Activated CD8-positive, alpha-beta memory T cell treated with anti-CD3 and anti-CD28 coated beads for 48 hours (primary cell): ENCODE results near the gene LILRA6.
"Not testable (repeated sequence)": the region's sequence is repeated elsewhere in the genome, so short reads cannot be mapped to it uniquely, and the experiment has no call there.

Experiments used
- DNase-seq, 3 experiments: peaks; one replicate each; pipeline ENCODE4 v3.0.0-alpha.2; 2020; ENCODE audit warnings: low read depth in 2 of 3, low spot score in 2 of 3

The LILRA6 gene

DNA sequence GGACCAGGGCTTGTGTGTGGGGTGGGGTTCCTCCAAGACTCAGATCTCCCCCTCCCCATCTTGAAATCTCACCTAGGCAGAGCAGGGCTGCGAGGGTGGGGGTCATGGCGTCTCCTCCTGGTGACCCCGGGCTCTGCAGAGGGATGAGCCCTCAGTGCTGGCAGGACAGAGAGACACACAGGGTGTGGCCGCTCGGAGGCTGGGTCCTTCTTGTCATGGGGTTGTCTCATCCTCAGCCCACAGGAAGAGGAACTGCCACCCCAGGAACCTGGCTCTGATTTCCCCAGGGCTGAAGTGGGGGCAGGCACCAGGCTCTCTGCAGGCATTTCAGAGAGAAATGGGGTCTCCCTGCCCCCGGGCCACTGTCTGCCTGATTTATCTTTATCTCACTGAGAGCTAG is at the start of gene LILRA6:
Gene LILRA6 (minus strand): TSS at position 145 of the 400 bp plus-strand sequence.
- not testable (repeated sequence) for DNase-seq

DNA sequence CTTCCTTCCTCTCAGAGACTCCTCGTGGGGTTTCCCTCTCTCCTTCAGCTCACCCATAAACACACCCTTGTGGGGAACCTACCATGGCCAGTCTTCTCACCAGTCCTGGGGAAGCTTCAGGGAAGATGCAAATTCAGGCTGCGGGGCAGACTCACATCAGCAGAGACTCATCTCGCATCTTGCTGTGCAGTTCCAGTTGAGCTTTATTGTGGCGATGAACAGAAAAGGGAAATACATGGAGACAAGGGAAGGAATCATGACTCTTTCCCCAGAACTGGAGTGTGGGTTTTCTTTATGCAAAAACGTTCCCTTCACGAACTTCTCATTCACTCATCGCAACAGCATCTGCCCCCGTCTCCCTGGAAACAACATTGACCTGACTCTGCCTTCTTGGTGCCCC is 46.6 kb upstream of the LILRA6 start:
- DNase-seq, result not testable (repeated sequence)

DNA sequence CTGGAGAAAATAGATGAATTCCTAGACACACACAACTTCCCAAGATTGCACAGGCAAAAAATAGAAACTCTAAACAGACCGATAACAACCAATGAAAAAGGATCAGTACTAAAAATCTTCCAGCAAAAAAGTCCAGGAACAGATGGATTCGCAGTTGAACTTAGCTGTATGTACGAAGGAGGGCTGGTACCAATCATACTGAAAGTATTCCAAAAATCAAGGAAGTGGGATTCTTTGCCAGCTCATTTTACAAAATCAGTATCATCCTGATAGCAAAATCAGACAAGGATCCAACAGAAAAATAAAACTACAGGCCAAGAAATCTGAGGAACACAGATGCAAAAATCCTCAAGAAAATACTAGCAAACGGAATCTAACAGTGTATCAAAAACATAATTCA is 44.9 kb upstream of the LILRA6 start:
- no peak for DNase-seq

DNA sequence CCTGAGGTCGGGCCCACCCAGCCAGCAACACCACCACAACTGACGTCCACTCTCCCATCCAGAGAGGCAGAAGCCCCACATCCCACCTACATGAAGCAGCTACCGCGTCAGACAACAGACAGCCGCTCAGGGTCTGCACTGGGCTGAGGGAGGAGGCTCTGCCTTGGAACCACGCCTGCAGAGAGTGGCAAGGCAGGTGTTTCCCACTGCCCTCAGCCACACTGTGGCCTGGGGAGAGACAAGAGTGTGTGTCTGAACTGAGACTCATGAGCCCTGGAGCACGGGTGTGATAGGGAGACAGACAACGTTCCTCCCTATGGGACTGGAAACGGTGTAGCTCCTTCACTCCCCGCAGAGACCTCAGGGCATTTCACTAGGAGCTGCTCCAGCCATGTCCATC is 43.7 kb upstream of the LILRA6 start:
- DNase-seq, result not testable (repeated sequence)

DNA sequence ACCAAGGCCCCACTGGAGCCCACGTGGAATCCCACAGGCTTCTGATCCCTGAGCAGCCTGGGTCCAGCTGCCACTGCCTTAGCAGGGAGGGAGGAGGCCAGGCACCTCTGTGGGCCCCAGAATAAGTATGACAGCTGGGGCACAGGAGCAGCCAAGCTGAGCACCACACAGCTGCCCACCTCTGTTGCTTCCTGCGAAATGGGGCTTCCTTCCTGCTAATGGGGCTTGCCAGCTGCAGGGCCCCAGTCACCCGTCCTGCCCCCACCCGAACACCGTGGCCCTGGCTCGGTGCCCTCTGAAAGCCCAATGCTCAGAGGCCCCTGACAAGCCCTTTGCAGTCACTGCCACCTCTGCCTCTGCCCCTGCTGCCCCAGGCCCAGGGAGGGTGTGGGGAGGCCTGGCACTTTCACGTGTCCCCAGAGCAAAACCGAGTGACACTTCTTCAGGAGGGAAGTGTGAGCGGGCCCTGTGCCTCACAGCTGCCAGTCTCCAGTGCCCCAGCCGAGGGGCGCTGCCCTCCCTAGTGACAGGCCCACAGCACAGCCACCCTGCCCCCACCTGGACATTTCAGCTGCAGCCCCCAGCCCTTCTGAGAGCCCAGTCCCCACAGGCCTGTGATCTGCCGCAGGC is 43.0 kb upstream of the LILRA6 start:
- DNase-seq, result not testable (repeated sequence)

DNA sequence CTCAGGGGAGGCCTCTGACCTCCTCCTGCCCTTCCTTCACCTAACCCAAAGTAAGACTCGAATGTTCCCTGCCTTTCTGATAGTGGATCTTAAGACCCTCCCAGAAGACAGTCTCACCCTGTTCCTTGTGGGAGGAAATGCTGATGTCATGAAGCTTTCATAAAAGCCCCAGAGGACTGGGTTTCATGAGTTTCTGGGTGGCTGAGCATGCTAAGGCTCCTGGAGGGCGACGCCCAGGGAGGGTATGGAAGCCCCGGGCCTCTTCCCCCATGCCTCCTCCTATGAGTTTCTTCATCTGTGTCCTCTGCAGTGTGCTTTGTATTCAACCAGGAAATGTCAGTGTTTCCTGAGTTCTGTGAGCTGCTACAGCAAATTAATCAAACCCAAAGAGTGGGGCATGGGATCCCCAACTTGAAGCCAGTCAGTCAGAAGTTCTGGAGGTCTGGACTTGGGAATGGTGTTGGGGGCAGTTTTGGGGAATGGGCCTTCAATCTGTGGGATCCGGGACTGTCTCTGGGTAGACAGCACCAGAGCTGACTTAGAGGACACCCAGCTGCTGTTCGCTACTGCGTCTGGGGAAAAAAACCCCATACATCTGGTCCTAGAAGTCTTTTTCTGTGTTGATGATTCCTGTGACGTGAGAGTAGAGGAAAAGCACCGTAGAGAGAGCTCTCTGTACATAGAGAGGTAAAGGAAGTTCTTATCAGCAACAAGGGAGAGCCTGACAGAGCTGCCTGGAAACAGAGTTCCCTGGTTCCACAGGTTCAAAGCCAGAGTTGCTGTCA is 40.3 kb upstream of the LILRA6 start:
- no peak for DNase-seq

DNA sequence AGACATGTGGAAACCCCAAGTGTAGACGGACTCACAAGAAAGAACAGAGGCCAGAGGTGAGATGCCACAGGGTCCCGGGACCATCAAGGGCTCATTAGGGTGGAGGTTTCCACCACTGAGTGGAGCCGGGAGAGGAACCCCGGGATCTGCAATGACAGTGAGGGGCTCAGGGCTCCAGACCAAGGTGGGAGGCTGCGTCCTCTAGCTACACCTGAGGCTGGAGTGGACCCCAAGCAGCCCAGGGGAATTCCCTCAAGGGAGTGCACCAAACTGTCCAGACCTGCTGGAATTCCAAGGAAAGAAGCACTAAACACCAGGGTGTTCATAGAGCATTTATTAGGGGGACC is 39.1 kb upstream of the LILRA6 start:
- not testable (repeated sequence) for DNase-seq

DNA sequence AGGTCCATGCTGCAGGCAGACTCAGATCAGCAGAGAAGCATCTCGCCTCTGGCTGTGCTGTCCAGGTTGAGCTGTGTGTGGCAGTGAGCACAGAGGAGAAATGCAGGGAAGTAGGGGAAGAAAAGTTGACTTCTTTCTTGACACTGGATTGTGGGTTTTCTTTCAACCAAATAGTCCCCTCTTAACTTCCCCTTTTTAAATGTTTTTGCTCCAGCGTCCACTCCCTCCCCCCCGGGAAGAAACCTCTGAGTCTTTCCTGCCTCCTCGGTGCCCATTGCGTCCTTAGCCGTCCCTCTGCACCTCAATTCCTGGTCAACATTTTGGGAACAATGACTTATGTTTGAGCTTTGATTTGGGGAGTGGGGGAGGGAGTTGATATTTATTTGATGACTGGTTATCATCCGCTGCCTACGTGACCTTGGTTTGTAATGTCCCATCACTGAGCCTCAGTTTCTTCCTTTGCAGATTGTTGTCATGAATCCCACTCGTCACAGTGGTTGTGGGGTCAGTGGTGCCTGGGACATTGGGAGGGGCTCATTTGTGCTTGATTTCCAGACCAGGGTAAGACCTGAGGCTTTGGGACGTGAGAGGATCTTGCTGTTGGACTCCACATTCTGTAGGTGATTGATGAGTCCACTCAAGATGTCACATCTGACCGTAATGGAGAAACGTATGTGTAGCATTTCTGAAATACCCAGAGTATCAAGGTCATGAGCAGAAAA is 38.6 kb upstream of the LILRA6 start, which contains the start of gene LILRB2:
Gene LILRB2 (minus strand): TSS at position 104 of the 722 bp plus-strand sequence. CDS start 614 bp downstream, outside the sequence.
- no peak for DNase-seq

DNA sequence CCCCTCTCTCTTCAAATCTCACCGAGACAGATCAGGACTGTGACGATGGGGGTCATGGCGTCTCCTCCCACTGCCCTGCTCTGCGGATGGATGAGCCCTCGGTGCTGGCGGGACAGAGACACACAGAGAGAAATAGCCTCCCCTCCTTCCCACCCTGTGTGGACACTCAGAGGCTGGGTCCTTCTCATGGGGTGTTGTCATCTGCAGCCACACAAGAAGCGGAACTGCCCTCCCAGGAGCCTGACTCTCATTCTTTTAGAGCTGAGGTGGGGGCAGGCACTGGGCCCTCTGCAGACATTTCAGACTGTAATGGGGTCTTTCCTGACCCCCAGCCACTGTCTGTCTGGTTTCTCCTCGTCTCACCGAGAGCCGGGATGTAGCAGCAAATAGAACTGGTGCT is 37.9 kb upstream of the LILRA6 start:
- DNase-seq, result not testable (repeated sequence)

DNA sequence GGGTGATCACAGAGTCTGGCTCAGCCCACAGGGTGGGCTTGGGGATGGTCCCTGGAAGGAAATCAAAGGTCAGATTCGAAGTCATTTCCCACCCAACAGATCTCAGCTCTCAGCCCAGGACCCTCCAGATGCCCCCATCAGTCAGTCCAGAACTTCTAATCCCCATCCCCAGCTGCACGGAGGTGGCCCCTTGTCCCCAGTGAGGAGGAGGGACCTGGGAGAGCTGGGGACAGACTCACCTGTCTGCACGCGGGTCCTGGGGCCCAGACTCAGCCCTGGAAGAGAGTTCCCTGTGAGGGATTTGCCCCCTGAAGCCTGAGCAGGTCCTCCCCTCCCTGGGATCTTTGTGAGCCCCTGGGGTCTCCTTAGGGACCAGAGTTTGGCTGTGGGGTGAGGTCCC is 37.4 kb upstream of the LILRA6 start:
- DNase-seq, result not testable (repeated sequence)

DNA sequence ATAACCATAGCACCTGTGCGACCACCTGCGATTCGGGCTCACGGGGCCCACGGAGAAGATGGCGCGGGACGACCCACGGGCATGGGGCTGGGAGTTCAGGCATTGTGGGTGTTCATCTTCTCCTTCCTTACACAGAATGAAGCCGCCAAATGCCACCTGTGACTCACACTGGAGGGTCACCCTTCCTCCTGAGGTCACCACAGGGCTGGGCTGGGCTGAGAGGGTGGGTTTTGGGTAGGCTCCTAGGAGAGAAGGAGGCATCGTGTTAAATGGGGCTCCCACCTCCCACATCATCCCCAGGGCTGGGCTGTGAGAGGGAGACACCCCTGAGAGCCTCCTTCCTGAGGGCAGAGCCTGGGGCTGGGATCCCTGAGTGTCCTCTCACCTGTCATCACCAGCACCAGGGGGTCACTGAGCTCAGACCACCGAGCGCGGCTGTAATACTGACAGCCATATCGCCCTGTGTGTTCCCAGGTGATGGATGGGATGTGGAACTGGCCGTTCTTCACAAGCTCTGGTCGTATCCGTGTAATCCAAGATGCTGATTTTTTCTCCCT is 36.9 kb upstream of the LILRA6 start:
- DNase-seq, result no peak

DNA sequence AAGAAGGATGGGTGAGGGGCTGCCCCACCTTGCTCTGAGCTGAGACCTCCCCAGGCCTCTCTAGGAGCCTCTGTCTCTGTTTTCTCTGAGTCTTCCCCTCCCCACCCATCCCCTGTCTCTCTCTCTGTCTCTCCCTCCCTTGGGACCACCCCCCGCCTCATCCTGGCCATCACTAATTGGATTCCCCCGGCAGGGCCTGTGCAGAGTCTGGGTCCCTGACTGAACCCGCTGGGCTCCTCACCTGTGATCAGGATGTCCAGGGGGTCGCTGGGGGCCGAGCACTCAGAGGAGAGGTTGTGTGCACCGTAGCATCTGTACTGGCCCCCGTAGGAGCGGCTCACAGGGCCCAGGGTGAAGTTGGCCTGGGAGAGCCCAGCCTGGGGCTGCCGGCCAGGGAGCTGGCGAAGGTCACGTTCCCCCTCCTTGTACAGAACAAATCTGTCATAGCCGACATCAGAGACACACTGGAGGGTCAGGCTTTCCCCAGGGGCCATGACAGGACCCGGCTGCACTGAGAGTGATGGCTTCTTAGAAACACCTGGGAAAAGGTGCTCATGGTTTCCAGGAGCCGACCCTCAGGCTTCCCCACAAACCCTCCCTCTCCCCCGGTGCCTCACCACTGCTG is 36.1 kb upstream of the LILRA6 start:
- not testable (repeated sequence) for DNase-seq

DNA sequence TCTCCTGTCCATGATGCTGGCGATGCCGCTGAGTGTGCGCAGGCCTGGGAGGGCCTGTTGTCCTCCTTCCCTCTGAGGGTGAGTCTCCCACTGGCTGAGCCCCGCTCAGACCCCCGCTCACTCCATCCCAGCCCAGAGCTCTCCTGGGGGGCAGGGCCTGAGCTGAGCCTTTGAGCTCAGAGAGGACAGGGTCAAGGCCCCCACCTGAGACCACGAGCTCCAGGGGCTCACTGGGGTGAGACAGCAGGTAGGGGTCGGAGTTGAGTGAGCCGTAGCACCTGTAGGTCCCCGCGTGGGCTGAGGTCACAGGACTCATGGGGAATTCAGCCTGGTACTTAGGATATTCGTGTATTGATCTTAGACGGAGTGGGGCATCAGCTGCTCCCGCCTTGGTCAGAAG is 35.5 kb upstream of the LILRA6 start:
- DNase-seq, result not testable (repeated sequence)

DNA sequence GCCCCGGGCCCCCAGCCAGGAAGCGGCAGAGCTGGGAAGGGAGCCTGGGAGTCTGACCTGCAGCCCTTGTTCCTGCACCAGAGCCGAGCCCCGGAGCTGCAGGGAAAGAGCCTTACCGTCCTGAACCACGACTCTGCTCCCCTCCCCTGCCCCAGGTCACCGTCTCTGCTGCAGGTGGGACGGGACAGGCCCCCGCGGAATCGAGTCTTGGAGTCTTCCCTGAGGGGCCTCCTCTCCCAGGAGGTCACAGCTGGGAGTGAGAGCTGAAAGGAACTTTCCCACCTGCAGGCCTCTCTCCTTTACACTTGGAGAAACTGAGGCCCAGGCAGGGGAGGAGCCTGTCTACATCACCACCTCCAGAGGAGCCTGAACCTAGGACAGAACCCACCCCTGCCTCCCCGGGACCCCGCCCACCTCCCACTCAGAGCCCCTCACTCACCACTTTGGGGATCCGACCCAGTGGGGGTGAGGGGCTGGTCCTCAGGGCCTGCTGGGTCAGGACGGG is 34.6 kb upstream of the LILRA6 start:
- DNase-seq, result not testable (repeated sequence)

DNA sequence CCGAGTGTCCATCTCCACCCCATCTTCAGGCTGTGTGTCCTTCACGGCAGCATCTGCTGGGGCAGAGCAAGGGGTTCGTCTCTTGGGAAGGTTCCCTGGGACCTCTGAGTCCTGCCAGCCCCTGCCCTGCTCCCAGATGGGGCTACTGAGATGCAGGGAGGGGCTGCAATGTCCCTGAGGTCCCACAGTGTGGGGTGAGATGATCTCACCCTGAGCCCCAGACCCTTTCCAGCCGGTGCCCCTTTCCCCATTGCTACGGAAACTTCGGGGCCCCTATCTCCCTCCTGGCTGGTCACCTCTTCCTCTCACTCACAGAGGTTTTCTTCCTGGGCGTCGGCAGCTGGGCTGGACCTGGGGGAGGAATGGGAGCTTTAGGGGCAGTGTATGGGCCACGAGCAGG is 33.4 kb upstream of the LILRA6 start:
- DNase-seq, result no peak

DNA sequence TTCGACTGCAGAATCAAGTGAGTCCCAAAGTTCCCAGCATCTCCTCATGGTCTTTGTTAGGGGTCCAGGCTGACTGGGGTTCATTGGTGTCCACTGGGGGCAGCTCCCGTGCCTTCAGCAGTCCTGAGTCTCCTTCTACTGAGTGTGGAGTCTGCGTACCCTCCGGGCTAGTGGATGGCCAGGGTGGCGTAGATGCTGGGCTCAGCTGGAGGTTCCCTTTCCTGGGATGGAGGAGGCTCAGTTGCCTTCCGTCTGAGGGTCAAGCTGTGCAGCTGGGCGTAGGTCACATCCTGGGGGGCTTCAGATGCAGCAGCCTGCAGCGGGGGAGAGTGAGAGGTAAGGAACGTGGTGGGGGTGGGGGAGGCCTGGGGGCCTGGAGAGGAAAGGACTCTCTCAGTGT is 31.9 kb upstream of the LILRA6 start:
- not testable (repeated sequence) for DNase-seq

DNA sequence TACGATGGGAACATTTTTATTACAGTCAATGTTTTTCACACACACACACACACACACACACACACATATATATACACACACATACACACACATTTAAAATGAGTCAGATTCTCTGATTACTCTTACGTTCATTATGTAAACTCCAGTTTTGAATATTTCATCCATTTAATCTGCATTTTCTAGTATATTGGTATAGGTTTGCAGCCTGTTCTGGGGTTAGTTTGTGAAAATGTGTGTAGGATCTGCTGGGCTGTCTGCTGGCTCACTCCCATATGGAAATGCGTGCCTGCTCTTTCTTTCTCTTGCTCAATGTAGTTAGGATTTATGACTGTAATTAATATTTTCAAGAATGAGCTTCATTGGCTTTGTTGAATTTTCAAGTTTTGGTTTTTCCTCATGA is 31.2 kb upstream of the LILRA6 start:
- DNase-seq, result no peak

DNA sequence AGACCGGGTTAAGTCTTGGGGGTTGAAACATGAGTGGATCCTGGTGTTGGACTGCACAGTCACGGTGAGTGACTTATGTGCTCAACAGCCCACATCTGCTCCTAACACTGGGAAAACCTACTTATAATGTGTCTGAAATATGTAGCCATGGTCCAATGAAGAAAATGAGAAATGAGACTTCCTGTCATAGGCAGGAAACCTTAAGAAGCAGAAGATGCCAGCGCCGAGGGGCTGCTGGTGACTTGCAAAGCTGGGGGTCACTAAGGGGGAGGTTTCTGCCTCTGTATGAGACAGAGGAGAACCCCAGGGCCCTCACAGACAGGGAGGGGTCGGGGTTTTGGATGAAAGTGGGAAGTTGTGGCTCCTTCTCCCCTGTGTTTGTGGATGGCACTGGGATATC is 29.6 kb upstream of the LILRA6 start:
- DNase-seq, result not testable (repeated sequence)

DNA sequence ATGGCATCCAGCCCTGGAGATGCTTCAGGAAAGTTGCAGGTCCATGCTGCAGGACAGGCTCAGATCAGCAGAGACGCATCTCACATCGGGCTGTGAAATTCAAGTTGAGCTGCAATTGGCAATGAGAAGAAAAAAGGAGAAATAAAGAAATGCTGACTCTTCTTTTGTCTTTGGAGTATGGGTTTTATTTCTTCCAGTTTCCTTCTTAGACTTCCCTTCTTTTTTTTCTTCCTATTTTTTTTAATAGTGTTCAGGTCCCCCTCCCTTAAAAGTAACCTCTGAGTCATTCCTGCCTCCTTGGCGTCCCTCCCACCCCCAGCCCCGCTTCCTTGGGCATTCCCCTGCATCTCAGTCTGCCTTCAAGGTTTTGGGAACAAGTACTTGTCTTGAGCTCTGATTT is 29.0 kb upstream of the LILRA6 start:
- not testable (repeated sequence) for DNase-seq

DNA sequence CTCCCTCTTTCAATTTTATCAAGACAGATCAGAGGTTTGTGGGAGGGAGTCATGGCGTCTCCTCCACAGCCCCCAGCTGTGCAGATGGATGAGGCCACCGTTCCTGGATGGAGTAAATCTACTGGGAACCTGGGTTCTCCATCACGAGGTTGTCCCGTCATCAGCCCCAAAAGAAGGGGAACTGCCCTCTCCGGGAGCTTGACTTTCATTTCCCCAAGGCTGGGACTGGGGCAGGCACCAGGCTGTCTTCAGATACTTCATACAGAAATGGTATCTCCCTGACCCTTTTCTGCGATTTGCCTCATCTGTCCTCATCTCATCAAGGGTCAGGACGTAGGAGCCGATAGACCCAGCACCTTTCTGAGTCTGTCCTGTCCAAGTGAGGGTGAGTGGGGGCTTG is 28.5 kb upstream of the LILRA6 start:
- DNase-seq, result no peak

DNA sequence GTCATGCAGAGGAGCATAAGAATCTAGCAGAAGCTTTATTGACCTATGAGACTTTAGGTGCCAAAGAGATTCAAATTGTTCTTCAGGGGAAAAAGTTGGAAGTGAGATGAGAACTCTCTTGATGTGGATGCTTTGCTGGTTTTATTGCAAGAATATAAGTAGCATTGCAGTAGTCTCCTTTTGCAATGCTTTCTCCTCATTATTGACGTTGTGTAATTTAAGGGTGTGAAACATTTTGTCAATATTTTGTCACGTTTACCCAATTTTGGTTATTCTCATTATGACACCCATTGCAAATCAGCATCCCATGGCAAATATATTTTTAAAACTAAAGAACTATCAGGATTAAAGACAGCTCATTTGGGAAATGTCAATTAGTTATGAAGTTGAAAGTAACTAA is 26.3 kb upstream of the LILRA6 start:
- no peak for DNase-seq
